ENCODE data around the gene CEP78. TPM values are rescaled to one million over a fixed set of nuclear protein-coding genes. Genes with fewer than 3 reads are reported as not detected.

The CEP78 gene
- total RNA-seq, 1 donor from 2014 or later, result 66.4 TPM

DNA sequence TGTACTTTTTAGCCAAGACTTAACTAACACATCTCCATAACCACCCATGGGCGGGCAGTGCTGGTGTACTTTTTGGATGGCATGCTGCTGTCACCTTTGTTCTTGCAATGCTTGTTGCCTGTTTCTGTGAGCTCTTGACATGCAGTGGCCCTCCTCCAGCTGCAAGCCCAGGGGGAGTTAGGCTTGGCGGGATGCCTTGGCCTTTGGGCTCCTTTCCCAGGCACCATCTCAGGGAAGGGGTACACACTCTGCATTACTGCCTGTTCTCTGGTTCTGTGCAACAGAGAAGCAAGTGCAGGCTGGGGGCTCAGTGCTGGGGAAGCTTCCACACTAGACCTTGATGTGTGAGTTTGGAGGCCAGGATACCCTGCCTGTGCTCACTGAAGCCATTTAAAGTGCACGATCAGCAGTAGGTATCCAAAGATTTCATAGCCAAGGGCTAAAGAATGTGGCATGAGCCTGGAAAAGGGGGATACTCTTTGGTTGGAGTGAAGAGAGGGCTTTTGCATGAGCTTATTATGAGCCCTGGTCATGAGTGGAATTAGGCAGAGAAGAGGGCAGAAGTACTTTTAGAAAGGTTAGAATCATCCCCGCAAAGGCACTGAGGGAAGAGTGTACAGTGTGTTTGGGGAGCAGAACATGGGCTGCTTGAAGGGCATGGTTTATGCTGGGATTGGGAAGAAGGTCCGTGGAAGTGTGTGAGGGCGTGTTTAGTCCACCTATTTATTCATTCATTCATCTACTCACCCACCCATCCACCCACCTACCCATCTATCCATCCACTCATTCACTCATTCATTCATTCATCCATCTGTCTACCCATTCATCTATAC lies 83.5 kb downstream of the CEP78 start:
- DNase-seq (ENCODE audit: low read depth, low spot score), result no peak
- Mint-ChIP-seq H3K4me3 (no peak overlapping the region), H3K27ac (ENCODE audit: unreplicated experiment) (no peak overlapping the region), H3K27me3 (ENCODE audit: low read depth) (no peaks in the 10 kb centered on the region), H3K36me3 (ENCODE audit: low read depth) (peaks cover 57% of the 10 kb centered on the region), H3K4me1 (peaks cover 7% of the 10 kb centered on the region), H3K9me3 (peaks cover 3% of the 10 kb centered on the region)
- TF ChIP-seq, protein P1, sequence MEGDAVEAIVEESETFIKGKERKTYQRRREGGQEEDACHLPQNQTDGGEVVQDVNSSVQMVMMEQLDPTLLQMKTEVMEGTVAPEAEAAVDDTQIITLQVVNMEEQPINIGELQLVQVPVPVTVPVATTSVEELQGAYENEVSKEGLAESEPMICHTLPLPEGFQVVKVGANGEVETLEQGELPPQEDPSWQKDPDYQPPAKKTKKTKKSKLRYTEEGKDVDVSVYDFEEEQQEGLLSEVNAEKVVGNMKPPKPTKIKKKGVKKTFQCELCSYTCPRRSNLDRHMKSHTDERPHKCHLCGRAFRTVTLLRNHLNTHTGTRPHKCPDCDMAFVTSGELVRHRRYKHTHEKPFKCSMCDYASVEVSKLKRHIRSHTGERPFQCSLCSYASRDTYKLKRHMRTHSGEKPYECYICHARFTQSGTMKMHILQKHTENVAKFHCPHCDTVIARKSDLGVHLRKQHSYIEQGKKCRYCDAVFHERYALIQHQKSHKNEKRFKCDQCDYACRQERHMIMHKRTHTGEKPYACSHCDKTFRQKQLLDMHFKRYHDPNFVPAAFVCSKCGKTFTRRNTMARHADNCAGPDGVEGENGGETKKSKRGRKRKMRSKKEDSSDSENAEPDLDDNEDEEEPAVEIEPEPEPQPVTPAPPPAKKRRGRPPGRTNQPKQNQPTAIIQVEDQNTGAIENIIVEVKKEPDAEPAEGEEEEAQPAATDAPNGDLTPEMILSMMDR (conservative IDR thresholded peaks at IDR 0.05), result no peak

DNA sequence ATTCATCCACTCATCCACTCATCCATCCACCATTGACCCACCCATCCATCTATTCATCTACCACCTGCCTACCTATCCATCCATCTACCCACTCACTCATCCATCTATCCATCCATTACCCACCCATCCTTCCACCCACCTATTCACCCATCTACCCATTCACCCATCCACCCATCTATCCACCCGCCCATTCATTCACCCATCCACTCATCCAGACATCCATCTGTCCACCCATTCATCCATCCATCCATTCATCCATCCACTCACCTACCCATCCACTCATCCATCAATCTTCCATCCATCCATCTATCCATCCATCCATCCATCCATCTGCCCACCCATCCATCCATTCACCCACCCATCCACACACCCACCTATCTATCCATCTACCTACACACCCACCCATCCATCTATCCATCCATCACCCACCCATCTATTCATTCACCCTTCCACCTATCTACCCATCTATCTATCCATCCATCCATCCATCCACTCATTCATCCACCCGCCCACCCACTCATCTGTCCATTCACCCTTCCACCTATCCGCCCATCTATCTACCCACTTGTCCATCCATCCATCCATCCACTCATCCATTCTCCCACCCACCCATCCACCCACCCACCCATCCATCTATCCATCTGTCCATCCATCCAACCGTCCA lies 84.3 kb downstream of the CEP78 start:
- Mint-ChIP-seq H3K27me3 (ENCODE audit: low read depth) (no peaks in the 10 kb centered on the region), H3K36me3 (ENCODE audit: low read depth) (peaks cover 55% of the 10 kb centered on the region), H3K9me3 (peaks cover 3% of the 10 kb centered on the region), H3K4me1 (peaks cover 14% of the 10 kb centered on the region), H3K27ac (ENCODE audit: unreplicated experiment) (no peak overlapping the region), H3K4me3 (no peak overlapping the region)
- TF ChIP-seq, protein P1 (conservative IDR thresholded peaks at IDR 0.05), result no peak
- DNase-seq (ENCODE audit: low read depth, low spot score), result no peak

DNA sequence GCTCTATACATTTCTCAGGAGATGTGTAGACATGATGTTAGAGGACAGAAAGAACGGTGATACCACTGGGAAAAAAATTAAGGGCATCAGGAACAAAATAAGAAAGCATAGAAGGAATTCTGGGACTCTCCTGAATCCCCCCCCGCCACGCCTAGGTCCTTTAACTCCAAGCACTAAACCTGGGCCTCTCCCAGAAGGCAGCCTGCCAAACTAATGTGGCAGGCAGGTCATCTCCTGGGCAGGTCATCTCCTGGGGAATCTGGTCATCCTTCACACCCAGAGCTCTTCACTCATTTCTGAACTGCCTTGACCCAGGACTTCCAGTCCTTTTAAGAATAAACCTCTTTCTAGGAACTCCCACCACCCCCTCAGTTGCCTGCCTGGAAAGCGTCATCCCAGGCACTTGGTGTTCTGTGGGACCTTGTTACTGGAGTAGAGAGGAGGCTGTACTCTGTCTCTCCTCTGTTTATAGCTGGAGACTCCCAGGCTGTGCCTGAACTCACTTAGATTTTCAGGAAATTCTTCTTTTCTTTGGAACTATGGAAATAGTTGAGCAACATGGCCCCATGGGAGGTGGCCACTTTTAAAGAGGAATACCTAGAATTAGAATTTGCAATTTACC lies 85.1 kb downstream of the CEP78 start:
- no peaks in the 10 kb centered on the region for H3K27me3 Mint-ChIP-seq (ENCODE audit: low read depth)
- DNase-seq (ENCODE audit: low read depth, low spot score), result no peak
- H3K27ac Mint-ChIP-seq (ENCODE audit: unreplicated experiment), result no peak overlapping the region
- TF ChIP-seq, protein P1 (conservative IDR thresholded peaks at IDR 0.05), result no peak
- H3K9me3 Mint-ChIP-seq, result peaks cover 3% of the 10 kb centered on the region
- H3K4me3 Mint-ChIP-seq, result no peak overlapping the region
- H3K36me3 Mint-ChIP-seq (ENCODE audit: low read depth), result peaks cover 63% of the 10 kb centered on the region
- H3K4me1 Mint-ChIP-seq, result peaks cover 22% of the 10 kb centered on the region

DNA sequence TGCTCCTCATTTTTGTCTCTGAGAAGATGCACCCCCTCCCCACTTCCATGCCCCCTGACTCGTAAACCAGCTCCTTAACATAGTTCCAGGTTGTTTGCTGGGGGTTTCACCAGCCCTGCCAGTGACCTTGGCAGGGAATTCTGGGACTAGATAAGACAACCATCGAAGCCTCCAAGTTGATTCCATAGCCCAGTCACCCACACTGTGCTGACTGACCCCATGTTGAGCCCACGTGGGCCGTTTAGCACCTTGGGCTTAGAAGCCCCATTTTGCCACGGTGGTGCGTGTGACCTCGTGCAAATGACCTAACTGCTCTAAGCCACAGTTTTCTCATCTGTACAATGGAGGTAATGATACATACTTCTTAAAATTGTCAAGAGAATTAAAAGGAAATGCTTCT lies 85.6 kb downstream of the CEP78 start:
- no peak for DNase-seq (ENCODE audit: low read depth, low spot score)
- H3K27me3 Mint-ChIP-seq (ENCODE audit: low read depth), result no peaks in the 10 kb centered on the region
- TF ChIP-seq, protein P1 (conservative IDR thresholded peaks at IDR 0.05), result no peak
- H3K36me3 Mint-ChIP-seq (ENCODE audit: low read depth), result peaks cover 66% of the 10 kb centered on the region
- H3K4me3 Mint-ChIP-seq, result no peak overlapping the region
- H3K4me1 Mint-ChIP-seq, result peaks cover 25% of the 10 kb centered on the region
- peaks cover 3% of the 10 kb centered on the region for H3K9me3 Mint-ChIP-seq
- peak overlapping the region; percentile 57 for H3K27ac Mint-ChIP-seq (ENCODE audit: unreplicated experiment)

DNA sequence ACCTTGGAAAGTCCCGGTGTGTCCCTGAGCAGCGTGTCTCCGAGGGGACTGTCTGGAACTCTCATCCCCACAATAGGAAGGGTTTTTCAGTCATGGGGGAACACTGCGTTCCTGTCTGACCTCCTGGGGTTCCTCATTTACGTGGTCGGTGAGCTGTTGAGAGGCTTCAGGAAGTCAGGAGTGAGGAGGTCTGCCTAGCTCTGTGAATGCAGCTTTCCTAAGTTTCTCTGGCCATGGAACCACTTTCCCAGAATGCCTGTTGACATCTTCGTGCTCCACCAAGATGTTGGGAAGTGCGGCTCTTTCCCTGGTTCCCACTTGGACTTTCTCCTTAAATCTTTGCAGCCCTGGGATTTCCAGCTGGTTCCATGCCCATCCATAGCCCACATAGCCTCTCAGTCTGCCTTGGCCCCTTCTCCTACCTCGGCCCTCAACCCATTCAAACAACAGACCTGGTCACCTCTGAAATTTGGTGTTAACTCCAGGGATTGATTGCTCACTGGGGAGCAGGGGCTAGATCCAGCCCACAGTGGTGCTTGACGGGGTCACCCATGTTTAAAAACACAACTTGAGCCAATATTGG lies 88.3 kb downstream of the CEP78 start:
- no peaks in the 10 kb centered on the region for H3K27me3 Mint-ChIP-seq (ENCODE audit: low read depth)
- no peak overlapping the region for H3K4me3 Mint-ChIP-seq
- DNase-seq (ENCODE audit: low read depth, low spot score), result no peak
- peaks cover 60% of the 10 kb centered on the region for H3K36me3 Mint-ChIP-seq (ENCODE audit: low read depth)
- no peak overlapping the region for H3K27ac Mint-ChIP-seq (ENCODE audit: unreplicated experiment)
- H3K4me1 Mint-ChIP-seq, result peaks cover 25% of the 10 kb centered on the region
- TF ChIP-seq, protein P1 (conservative IDR thresholded peaks at IDR 0.05), result no peak
- peaks cover 3% of the 10 kb centered on the region for H3K9me3 Mint-ChIP-seq
